PC-9 (cell line): ENCODE measurements around the gene NELL2. TPM values are rescaled to one million over a fixed set of nuclear protein-coding genes. Genes with fewer than 3 reads are reported as not detected.

Experiments
- BruUV-seq: library from RNA; stranded (reverse); fragments of 400-500 nt; replicated peaks from 2 replicates; lab custom pipeline; 2021; lab: Mats Ljungman, UMichigan
- CTCF ChIA-PET: fragments of 300-600 bp; sonication (Branson Sonifier 250); formaldehyde crosslinking; loops from one replicate; lab custom pipeline; 2022; ENCODE audit warnings: antibody characterized with exemption; lab: Charles Lee
- POLR2A ChIA-PET: fragments of 300-600 bp; sonication (Branson Sonifier 250); formaldehyde crosslinking; loops from one replicate; lab custom pipeline; 2022; ENCODE audit warnings: antibody characterized with exemption; ENCODE audit not compliant: unreplicated experiment; lab: Charles Lee
- DNase-seq, 2 experiments: peaks; one replicate each; pipeline versions ENCODE4 v3.0.0 to v3.0.0-alpha.2; 2015 to 2022; ENCODE audit warnings: mixed read lengths in 1 of 2
- H2AFZ ChIP-seq: fragments of 200-600 bp; sonication (generic); 2 replicates; pipeline ENCODE4 v1.8.1; 2017; ENCODE audit warnings: antibody characterized with exemption
- H3F3A ChIP-seq: fragments of 200-600 bp; sonication (generic); 2 replicates; pipeline ENCODE4 v1.8.1; 2017; ENCODE audit warnings: antibody characterized with exemption, mild to moderate bottlenecking, low read depth; ENCODE audit not compliant: insufficient read depth
- H3K27ac ChIP-seq: fragments of 200-600 bp; sonication (generic); 2 replicates; pipeline ENCODE4 v1.6.1; 2016; ENCODE audit warnings: mixed run types
- H3K27me3 ChIP-seq: fragments of 200-600 bp; sonication (generic); 2 replicates; pipeline ENCODE4 v1.6.1; 2016; ENCODE audit warnings: low read depth, mixed run types; ENCODE audit not compliant: insufficient read depth
- H3K36me3 ChIP-seq: fragments of 200-600 bp; sonication (generic); 2 replicates; pipeline ENCODE4 v1.6.1; 2016; ENCODE audit warnings: low read depth, mixed run types
- H3K4me1 ChIP-seq: fragments of 200-600 bp; sonication (generic); replicated peaks from 2 replicates; pipeline ENCODE4 v1.6.1; 2016; ENCODE audit warnings: mixed run types; ENCODE audit not compliant: insufficient read depth
- H3K4me2 ChIP-seq: fragments of 200-600 bp; sonication (generic); 2 replicates; pipeline ENCODE4 v1.6.1; 2017; ENCODE audit warnings: mixed run types
- H3K4me3 ChIP-seq: fragments of 200-600 bp; sonication (generic); 2 replicates; pipeline ENCODE4 v1.6.1; 2016; ENCODE audit warnings: mixed run types
- H3K79me2 ChIP-seq: fragments of 200-600 bp; sonication (generic); 2 replicates; pipeline ENCODE4 v1.6.1; 2017; ENCODE audit warnings: low read depth, mixed run types
- H3K9me2 ChIP-seq: fragments of 200-600 bp; sonication (generic); 2 replicates; pipeline ENCODE4 v1.8.1; 2017; ENCODE audit warnings: mild to moderate bottlenecking; ENCODE audit not compliant: insufficient read depth
- H3K9me3 ChIP-seq: fragments of 200-600 bp; sonication (generic); 2 replicates; pipeline ENCODE4 v1.8.1; 2016; ENCODE audit warnings: low read depth; ENCODE audit not compliant: insufficient read depth
- H4K20me1 ChIP-seq: fragments of 200-600 bp; sonication (generic); 2 replicates; pipeline ENCODE4 v1.8.1; 2017; ENCODE audit not compliant: insufficient read depth
- EZH2 ChIP-seq: fragments of 200-600 bp; sonication (generic); IDR thresholded peaks from 2 replicates; pipeline ENCODE4 v1.8.0; 2017; ENCODE audit warnings: antibody characterized with exemption, low read depth
- intact Hi-C: fragments of 100-400 bp; cut with micrococcal nuclease; formaldehyde crosslinking; loops from one replicate; pipeline ENCODE4 v1.10.0; 2022; ENCODE audit not compliant: unreplicated experiment
- total RNA-seq: library from RNA; stranded (reverse); gene quantifications from 2 replicates; pipeline ENCODE4 v1.2.3, GENCODE V29; 2021
- TF ChIP-seq, protein P1 (sequence below): fragments of 200-600 bp; sonication (generic); conservative IDR thresholded peaks from 2 replicates; pipeline ENCODE4 v1.6.1; 2017; ENCODE audit warnings: mixed run types, antibody characterized with exemption, mild to moderate bottlenecking, moderate library complexity

NELL2 gene
- total RNA-seq, 1 experiment from 2014 or later: 0.61 TPM

GRCh38 chr12:44847403-44847802 is 28.7 kb downstream of the NELL2 start:
- no peak overlapping the region for H2AFZ ChIP-seq
- BruUV-seq: no TSS peak
- H3K9me2 ChIP-seq: no peaks in the 10 kb centered on the region
- H3K27ac ChIP-seq: no peak overlapping the region
- TF ChIP-seq, protein P1, sequence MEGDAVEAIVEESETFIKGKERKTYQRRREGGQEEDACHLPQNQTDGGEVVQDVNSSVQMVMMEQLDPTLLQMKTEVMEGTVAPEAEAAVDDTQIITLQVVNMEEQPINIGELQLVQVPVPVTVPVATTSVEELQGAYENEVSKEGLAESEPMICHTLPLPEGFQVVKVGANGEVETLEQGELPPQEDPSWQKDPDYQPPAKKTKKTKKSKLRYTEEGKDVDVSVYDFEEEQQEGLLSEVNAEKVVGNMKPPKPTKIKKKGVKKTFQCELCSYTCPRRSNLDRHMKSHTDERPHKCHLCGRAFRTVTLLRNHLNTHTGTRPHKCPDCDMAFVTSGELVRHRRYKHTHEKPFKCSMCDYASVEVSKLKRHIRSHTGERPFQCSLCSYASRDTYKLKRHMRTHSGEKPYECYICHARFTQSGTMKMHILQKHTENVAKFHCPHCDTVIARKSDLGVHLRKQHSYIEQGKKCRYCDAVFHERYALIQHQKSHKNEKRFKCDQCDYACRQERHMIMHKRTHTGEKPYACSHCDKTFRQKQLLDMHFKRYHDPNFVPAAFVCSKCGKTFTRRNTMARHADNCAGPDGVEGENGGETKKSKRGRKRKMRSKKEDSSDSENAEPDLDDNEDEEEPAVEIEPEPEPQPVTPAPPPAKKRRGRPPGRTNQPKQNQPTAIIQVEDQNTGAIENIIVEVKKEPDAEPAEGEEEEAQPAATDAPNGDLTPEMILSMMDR: no peak
- no peak for TF ChIP-seq EZH2
- intact Hi-C loops: no loop called here
- H4K20me1 ChIP-seq: no peaks in the 10 kb centered on the region; the same call in 1 of the 2 replicates
- H3K4me1 ChIP-seq: no peaks in the 10 kb centered on the region
- no peaks in the 10 kb centered on the region for H3K27me3 ChIP-seq
- H3K79me2 ChIP-seq: no peaks in the 10 kb centered on the region
- no peak for DNase-seq
- no peaks in the 10 kb centered on the region for H3K9me3 ChIP-seq
- POLR2A ChIA-PET: no interaction called here
- no peak overlapping the region for H3K4me2 ChIP-seq
- CTCF ChIA-PET: no interaction called here
- H3K4me3 ChIP-seq: no peak overlapping the region
- H3F3A ChIP-seq: no peaks in the 10 kb centered on the region
- no peaks in the 10 kb centered on the region for H3K36me3 ChIP-seq

DNA sequence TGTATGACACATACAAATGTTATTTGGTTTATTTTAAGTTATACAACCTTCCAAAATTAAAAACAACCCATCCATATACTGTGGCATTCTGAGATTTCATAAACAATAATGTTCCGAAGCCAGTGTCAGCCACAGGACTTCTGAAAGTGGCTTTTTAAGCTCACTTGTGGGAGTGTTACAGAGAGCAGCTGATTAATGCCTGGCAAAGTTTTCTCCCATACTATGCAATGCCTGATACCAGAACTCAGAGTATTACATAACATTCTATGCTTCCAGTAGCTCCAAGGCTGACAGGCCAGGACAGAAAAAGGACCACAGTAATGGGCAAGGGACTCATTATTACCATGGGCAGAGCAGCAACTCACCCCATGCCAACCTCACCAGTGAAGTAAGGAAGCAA is 29.3 kb downstream of the NELL2 start:
- no peaks in the 10 kb centered on the region for H3F3A ChIP-seq
- H3K4me1 ChIP-seq: no peaks in the 10 kb centered on the region
- no peaks in the 10 kb centered on the region for H3K27me3 ChIP-seq
- no peaks in the 10 kb centered on the region for H3K9me3 ChIP-seq
- no peak for DNase-seq
- no peaks in the 10 kb centered on the region for H3K36me3 ChIP-seq
- H3K79me2 ChIP-seq: no peaks in the 10 kb centered on the region
- no peaks in the 10 kb centered on the region for H3K9me2 ChIP-seq
- no peak overlapping the region for H3K27ac ChIP-seq
- ChIA-PET POLR2A (no interaction called here), CTCF (no interaction called here)
- H2AFZ ChIP-seq: no peak overlapping the region
- no peak overlapping the region for H3K4me3 ChIP-seq
- H4K20me1 ChIP-seq: no peaks in the 10 kb centered on the region; the same call in 1 of the 2 replicates
- H3K4me2 ChIP-seq: no peak overlapping the region
- TF ChIP-seq EZH2: no peak
- TF ChIP-seq, protein P1: no peak
- BruUV-seq: no TSS peak
- intact Hi-C loops: no loop called here

DNA sequence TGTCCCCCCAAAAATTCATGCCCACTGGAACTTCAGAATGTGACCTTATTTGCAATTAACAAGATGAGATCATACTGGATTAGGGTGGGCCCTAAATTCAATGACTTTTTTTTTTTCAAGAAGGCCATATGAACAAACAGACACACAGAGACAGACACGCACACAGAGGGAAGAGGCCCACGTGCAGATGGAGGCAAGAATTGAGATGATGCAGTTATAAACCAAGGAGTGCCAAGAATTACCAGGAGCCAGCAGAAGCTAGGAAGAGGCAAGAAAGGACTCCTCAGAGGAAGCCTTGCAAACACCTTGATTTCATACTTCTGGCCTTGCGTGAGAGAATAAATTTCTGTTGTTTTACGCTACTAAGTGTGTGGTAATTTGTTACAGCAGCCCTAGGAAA is 33.4 kb downstream of the NELL2 start:
- Histone ChIP-seq H3K4me1 (no peaks in the 10 kb centered on the region), H3K36me3 (no peaks in the 10 kb centered on the region), H4K20me1 (no peaks in the 10 kb centered on the region; the same call in 1 of the 2 replicates), H3F3A (no peaks in the 10 kb centered on the region), H2AFZ (no peak overlapping the region), H3K27ac (no peak overlapping the region), H3K79me2 (no peaks in the 10 kb centered on the region), H3K4me3 (no peak overlapping the region), H3K27me3 (no peaks in the 10 kb centered on the region), H3K9me2 (no peaks in the 10 kb centered on the region), H3K9me3 (no peaks in the 10 kb centered on the region), H3K4me2 (no peak overlapping the region)
- DNase-seq: no peak
- ChIA-PET CTCF (no interaction called here), POLR2A (no interaction called here)
- intact Hi-C loops: no loop called here
- TF ChIP-seq, protein P1: no peak
- TF ChIP-seq EZH2: no peak
- no TSS peak for BruUV-seq
